ENCODE data around the gene SPATS2L. TPM values are rescaled to one million over a fixed set of nuclear protein-coding genes. Genes with fewer than 3 reads are reported as not detected.
A peak's percentile ranks its signal among the peaks of the same experiment; 100 is the strongest.

The SPATS2L gene
- total RNA-seq, 1 experiment from 2014 or later: 47.3 TPM

DNA sequence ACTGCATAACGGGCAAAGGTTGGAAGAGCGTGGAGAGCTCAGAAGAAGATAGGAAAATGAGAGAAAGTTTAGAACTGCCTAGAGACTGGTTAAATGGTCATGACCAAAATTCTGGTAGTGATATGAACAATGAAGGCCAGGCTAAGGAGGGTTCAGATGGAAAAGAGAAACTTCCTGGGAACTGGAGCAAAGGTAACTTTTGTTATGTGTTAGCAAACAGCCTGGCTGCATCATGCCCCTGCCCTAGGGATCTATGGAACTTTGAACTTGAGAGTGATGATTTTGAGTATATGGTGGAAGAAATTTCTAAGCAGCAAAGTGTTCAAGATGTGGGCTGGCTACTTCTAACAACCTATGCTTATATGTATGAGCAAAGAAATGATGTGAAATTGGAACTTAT is 44.4 kb upstream of the SPATS2L start:
- H4K5ac ChIP-seq (ENCODE audit: insufficient read length, low read depth, low read length): no peak overlapping the region
- Mint-ChIP-seq H3K4me3 (no peak overlapping the region), H3K27me3 (ENCODE audit: low read depth) (no peaks in the 10 kb centered on the region), H3K4me1 (peaks cover 13 to 16% of the 10 kb centered on the region in 2 experiments), H3K9me3 (peaks cover 0 to 10% of the 10 kb centered on the region in 2 experiments; a peak in 3 of 5 replicates), H3K36me3 (ENCODE audit: insufficient read depth in 1 of 3, low read depth in 3 of 3) (peaks cover 0 to 17% (median 8%) of the 10 kb centered on the region in 3 experiments; a peak in 6 of 7 replicates), H3K27ac (peak overlapping the region in 1 of 3 experiments; percentile 38; a peak in 2 of 7 replicates)
- H2BK120ac ChIP-seq (ENCODE audit: low read depth, low read length, poor library complexity, severe bottlenecking): no peak overlapping the region
- H3K14ac ChIP-seq (ENCODE audit: insufficient read depth, low read length): no peak overlapping the region
- no peak overlapping the region for H2AK5ac ChIP-seq (ENCODE audit: insufficient read length, low read length)
- no peak overlapping the region for H2BK20ac ChIP-seq (ENCODE audit: low read depth, low read length, poor library complexity, severe bottlenecking)
- no peak overlapping the region for H2BK15ac ChIP-seq (ENCODE audit: low read depth, low read length)
- no peak overlapping the region for H3K27ac ChIP-seq (ENCODE audit: insufficient read length, low read depth, low read length)
- TF ChIP-seq, protein P1, sequence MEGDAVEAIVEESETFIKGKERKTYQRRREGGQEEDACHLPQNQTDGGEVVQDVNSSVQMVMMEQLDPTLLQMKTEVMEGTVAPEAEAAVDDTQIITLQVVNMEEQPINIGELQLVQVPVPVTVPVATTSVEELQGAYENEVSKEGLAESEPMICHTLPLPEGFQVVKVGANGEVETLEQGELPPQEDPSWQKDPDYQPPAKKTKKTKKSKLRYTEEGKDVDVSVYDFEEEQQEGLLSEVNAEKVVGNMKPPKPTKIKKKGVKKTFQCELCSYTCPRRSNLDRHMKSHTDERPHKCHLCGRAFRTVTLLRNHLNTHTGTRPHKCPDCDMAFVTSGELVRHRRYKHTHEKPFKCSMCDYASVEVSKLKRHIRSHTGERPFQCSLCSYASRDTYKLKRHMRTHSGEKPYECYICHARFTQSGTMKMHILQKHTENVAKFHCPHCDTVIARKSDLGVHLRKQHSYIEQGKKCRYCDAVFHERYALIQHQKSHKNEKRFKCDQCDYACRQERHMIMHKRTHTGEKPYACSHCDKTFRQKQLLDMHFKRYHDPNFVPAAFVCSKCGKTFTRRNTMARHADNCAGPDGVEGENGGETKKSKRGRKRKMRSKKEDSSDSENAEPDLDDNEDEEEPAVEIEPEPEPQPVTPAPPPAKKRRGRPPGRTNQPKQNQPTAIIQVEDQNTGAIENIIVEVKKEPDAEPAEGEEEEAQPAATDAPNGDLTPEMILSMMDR (conservative IDR thresholded peaks at IDR 0.05): no peak
- no peaks in the 10 kb centered on the region for H3K79me1 ChIP-seq (ENCODE audit: insufficient read depth, low read depth, low read length, poor library complexity, severe bottlenecking)
- no peaks in the 10 kb centered on the region for H3K23me2 ChIP-seq (ENCODE audit: insufficient read length, low read depth, low read length, poor library complexity, severe bottlenecking)
- no peak overlapping the region for H3K4ac ChIP-seq (ENCODE audit: low read depth, low read length)
- WGBS (ENCODE audit: extremely low coverage, insufficient read length, low lambda C conversion rate): no CpG with 5 or more reads among the region's 2 CpGs
- H3K79me2 ChIP-seq (ENCODE audit: insufficient read depth, low read length): no peaks in the 10 kb centered on the region
- no peak for DNase-seq
- H4K91ac ChIP-seq (ENCODE audit: insufficient read length, low read depth, low read length): no peak overlapping the region
- H3K56ac ChIP-seq (ENCODE audit: insufficient read length, low read depth, low read length): no peak overlapping the region
- H3K27me3 ChIP-seq (ENCODE audit: insufficient read depth, low read length): no peaks in the 10 kb centered on the region
- no peak overlapping the region for H3K9ac ChIP-seq (ENCODE audit: extremely low read depth, insufficient read length, low read length)
- H3K23ac ChIP-seq (ENCODE audit: insufficient read length, low read depth, low read length): no peak overlapping the region
- no peak overlapping the region for H2AFZ ChIP-seq (ENCODE audit: low read length)
- H3K9me3 ChIP-seq (ENCODE audit: control insufficient read depth, low read depth, low read length): no peaks in the 10 kb centered on the region
- no peak overlapping the region for H4K8ac ChIP-seq (replicated peaks; ENCODE audit: insufficient read length, low read depth, low read length)
- H2BK12ac ChIP-seq (ENCODE audit: insufficient read length, low read depth, low read length): no peak overlapping the region
- H2BK5ac ChIP-seq (ENCODE audit: insufficient read length, low read length): no peak overlapping the region
- H3K4me1 ChIP-seq (ENCODE audit: insufficient read depth, low read length): no peaks in the 10 kb centered on the region; the same call in none of the 2 replicates
- H3K18ac ChIP-seq (ENCODE audit: insufficient read length, low read depth, low read length): no peak overlapping the region
- H4K20me1 ChIP-seq (ENCODE audit: control insufficient read depth, insufficient read depth, insufficient read length): no peaks in the 10 kb centered on the region
- no peak overlapping the region for H3T11ph ChIP-seq (ENCODE audit: low read length)
- no peak overlapping the region for H3K4me2 ChIP-seq (ENCODE audit: insufficient read depth, insufficient read length, low read length)
